Neural cell (in vitro differentiated cells): Measurements from ENCODE around the gene CHRM4. TPM values are rescaled to one million over a fixed set of nuclear protein-coding genes. Genes with fewer than 3 reads are reported as not detected.
A peak's percentile ranks its signal among the peaks of the same experiment; 100 is the strongest.

Experiments used
- H2AFZ ChIP-seq: fragments of 200-600, 300-800 bp; sonication (generic), shearing (Covaris generic); 2 replicates; pipeline ENCODE4 v1.6.0; 2014; ENCODE audit warnings: low read depth, mild to moderate bottlenecking, antibody characterized with exemption, low read length, moderate library complexity
- H3F3A ChIP-seq: fragments of 200-600 bp; shearing (Covaris generic); 2 replicates; pipeline ENCODE4 v1.6.1; 2016; ENCODE audit warnings: mild to moderate bottlenecking, moderate library complexity, mixed read lengths, antibody characterized with exemption, low read length; ENCODE audit not compliant: insufficient read depth, poor library complexity, severe bottlenecking
- H3K27ac ChIP-seq: fragments of 200-600, 300-800 bp; sonication (generic), shearing (Covaris generic); 2 replicates; pipeline ENCODE4 v1.5.1; 2014; ENCODE audit warnings: mild to moderate bottlenecking, low read length, moderate library complexity
- H3K27me3 ChIP-seq: fragments of 300-800, 200-600 bp; sonication (generic), shearing (Covaris generic); 2 replicates; pipeline ENCODE4 v1.6.0; 2014; ENCODE audit warnings: mild to moderate bottlenecking, low read depth, low read length, moderate library complexity; ENCODE audit not compliant: insufficient read depth
- H3K36me3 ChIP-seq: fragments of 300-800, 200-600 bp; sonication (generic), shearing (Covaris generic); 2 replicates; pipeline ENCODE4 v1.5.1; 2014; ENCODE audit warnings: mild to moderate bottlenecking, antibody characterized with exemption, low read length, moderate library complexity; ENCODE audit not compliant: insufficient read depth
- H3K4me2 ChIP-seq: fragments of 300-800, 200-600 bp; sonication (generic), shearing (Covaris generic); 2 replicates; pipeline ENCODE4 v1.6.0; 2014; ENCODE audit warnings: mild to moderate bottlenecking, low read length
- H3K4me3 ChIP-seq: fragments of 300-800, 200-600 bp; sonication (generic), shearing (Covaris generic); 2 replicates; pipeline ENCODE4 v1.5.1; 2014; ENCODE audit warnings: mild to moderate bottlenecking, low read length, moderate library complexity
- H3K79me2 ChIP-seq: fragments of 200-600 bp; shearing (Covaris generic); replicated peaks from 2 replicates; pipeline ENCODE4 v1.6.0; 2014; ENCODE audit warnings: mild to moderate bottlenecking, low read length, moderate library complexity; ENCODE audit not compliant: insufficient read depth
- H3K9ac ChIP-seq: fragments of 300-800, 200-600 bp; sonication (generic), shearing (Covaris generic); 2 replicates; pipeline ENCODE4 v1.6.1; 2016; ENCODE audit warnings: mild to moderate bottlenecking, low read length, mixed read lengths
- H3K9me2 ChIP-seq: fragments of 200-600 bp; shearing (Covaris generic); 2 replicates; pipeline ENCODE4 v1.6.1; 2016; ENCODE audit warnings: mild to moderate bottlenecking, low read length, mixed read lengths; ENCODE audit not compliant: insufficient read depth
- H3K9me3 ChIP-seq: fragments of 200-600, 300-800 bp; sonication (generic), shearing (Covaris generic); 2 replicates; pipeline ENCODE4 v1.6.1; 2016; ENCODE audit warnings: mild to moderate bottlenecking, mixed run types, low read length, moderate library complexity, mixed read lengths
- H4K20me1 ChIP-seq: fragments of 200-600 bp; shearing (Covaris generic); 2 replicates; pipeline ENCODE4 v1.6.1; 2016; ENCODE audit warnings: mild to moderate bottlenecking, mixed run types; ENCODE audit not compliant: insufficient read depth
- EP300 ChIP-seq: fragments of 450-650 bp; conservative IDR thresholded peaks from 2 replicates; pipeline ENCODE4 v1.6.1; 2014; ENCODE audit warnings: antibody characterized with exemption, mild to moderate bottlenecking, moderate library complexity; ENCODE audit not compliant: poor library complexity, severe bottlenecking
- EZH2 ChIP-seq: fragments of 200-600, 300-800 bp; shearing (Covaris generic), sonication (generic); IDR thresholded peaks from 2 replicates; pipeline ENCODE4 v1.6.1; 2014; ENCODE audit warnings: antibody characterized with exemption, low read length, borderline replicate concordance, mild to moderate bottlenecking; ENCODE audit not compliant: insufficient read depth, poor library complexity, severe bottlenecking
- MXI1 ChIP-seq: fragments of 450-650 bp; conservative IDR thresholded peaks from 2 replicates; pipeline ENCODE4 v1.6.1; 2014; ENCODE audit warnings: antibody characterized with exemption, mild to moderate bottlenecking; ENCODE audit not compliant: poor library complexity, severe bottlenecking
- POLR2AphosphoS5 ChIP-seq: IDR thresholded peaks from 2 replicates; pipeline ENCODE4 v1.6.1; 2012
- RAD21 ChIP-seq: fragments of 450-650 bp; conservative IDR thresholded peaks from 2 replicates; pipeline ENCODE4 v1.6.1; 2014; ENCODE audit warnings: antibody characterized with exemption, mild to moderate bottlenecking, moderate library complexity
- SMC3 ChIP-seq: fragments of 450-650 bp; conservative IDR thresholded peaks from 2 replicates; pipeline ENCODE4 v1.6.1; 2014; ENCODE audit warnings: antibody characterized with exemption, mild to moderate bottlenecking, moderate library complexity; ENCODE audit not compliant: poor library complexity
- TAF1 ChIP-seq: IDR thresholded peaks from 2 replicates; pipeline ENCODE4 v1.6.1; 2012; ENCODE audit warnings: low read depth
- polyA plus RNA-seq: library from polyadenylated mRNA; depleted of rRNA; stranded (reverse); fragments of >200 nt; gene quantifications from 2 replicates; pipeline ENCODE4 v1.2.3, GENCODE V29; 2014
- TF ChIP-seq, protein P1 (sequence below): fragments of 450-650 bp; IDR thresholded peaks from 2 replicates; pipeline ENCODE4 v1.5.1; 2014; ENCODE audit warnings: antibody characterized with exemption, mild to moderate bottlenecking, moderate library complexity; ENCODE audit not compliant: poor library complexity, severe bottlenecking
- TF ChIP-seq, protein P2 (sequence below): IDR thresholded peaks from 2 replicates; pipeline ENCODE4 v1.6.1; 2012; ENCODE audit warnings: borderline replicate concordance

Gene CHRM4
- polyA plus RNA-seq, 1 donor from 2014 or later = 8.2 TPM

DNA sequence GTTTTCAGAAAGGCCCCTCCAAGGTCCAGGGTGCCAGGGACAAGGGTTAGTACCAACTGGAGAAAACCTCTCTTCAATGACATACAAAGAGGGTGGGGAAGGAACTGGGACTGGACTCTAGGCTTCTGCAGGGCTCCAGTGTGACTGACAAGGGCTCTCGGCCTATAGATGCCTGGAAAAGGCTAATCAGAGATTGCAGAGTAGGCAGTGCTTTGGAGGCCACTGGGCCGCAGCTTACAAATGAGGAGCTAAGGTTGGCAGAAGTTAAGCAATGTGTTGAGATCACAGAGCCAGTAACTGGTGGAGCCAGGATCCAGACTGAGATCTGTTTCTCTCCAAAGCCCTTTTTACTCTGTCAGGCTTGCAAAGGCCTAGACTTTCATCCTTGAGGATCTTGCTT lies 51.8 kb downstream of the CHRM4 start:
- Histone ChIP-seq H3K4me3 (peak overlapping the region; percentile 54), H3K36me3 (no peaks in the 10 kb centered on the region), H3K27ac (peak overlapping the region; percentile 84), H4K20me1 (no peaks in the 10 kb centered on the region), H3F3A (no peaks in the 10 kb centered on the region), H3K9ac (peak overlapping the region; percentile 61), H2AFZ (no peak overlapping the region), H3K9me2 (no peaks in the 10 kb centered on the region), H3K27me3 (no peaks in the 10 kb centered on the region), H3K4me2 (peak overlapping the region; percentile 41), H3K79me2 (peaks cover under 1% of the 10 kb centered on the region), H3K9me3 (no peaks in the 10 kb centered on the region)
- TF ChIP-seq, protein P1, sequence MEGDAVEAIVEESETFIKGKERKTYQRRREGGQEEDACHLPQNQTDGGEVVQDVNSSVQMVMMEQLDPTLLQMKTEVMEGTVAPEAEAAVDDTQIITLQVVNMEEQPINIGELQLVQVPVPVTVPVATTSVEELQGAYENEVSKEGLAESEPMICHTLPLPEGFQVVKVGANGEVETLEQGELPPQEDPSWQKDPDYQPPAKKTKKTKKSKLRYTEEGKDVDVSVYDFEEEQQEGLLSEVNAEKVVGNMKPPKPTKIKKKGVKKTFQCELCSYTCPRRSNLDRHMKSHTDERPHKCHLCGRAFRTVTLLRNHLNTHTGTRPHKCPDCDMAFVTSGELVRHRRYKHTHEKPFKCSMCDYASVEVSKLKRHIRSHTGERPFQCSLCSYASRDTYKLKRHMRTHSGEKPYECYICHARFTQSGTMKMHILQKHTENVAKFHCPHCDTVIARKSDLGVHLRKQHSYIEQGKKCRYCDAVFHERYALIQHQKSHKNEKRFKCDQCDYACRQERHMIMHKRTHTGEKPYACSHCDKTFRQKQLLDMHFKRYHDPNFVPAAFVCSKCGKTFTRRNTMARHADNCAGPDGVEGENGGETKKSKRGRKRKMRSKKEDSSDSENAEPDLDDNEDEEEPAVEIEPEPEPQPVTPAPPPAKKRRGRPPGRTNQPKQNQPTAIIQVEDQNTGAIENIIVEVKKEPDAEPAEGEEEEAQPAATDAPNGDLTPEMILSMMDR = no peak
- TF ChIP-seq EZH2 (no peak), POLR2AphosphoS5 (no peak), SMC3 (no peak), RAD21 (no peak), TAF1 (no peak), MXI1 (no peak), EP300 (no peak)
- TF ChIP-seq, protein P2, sequence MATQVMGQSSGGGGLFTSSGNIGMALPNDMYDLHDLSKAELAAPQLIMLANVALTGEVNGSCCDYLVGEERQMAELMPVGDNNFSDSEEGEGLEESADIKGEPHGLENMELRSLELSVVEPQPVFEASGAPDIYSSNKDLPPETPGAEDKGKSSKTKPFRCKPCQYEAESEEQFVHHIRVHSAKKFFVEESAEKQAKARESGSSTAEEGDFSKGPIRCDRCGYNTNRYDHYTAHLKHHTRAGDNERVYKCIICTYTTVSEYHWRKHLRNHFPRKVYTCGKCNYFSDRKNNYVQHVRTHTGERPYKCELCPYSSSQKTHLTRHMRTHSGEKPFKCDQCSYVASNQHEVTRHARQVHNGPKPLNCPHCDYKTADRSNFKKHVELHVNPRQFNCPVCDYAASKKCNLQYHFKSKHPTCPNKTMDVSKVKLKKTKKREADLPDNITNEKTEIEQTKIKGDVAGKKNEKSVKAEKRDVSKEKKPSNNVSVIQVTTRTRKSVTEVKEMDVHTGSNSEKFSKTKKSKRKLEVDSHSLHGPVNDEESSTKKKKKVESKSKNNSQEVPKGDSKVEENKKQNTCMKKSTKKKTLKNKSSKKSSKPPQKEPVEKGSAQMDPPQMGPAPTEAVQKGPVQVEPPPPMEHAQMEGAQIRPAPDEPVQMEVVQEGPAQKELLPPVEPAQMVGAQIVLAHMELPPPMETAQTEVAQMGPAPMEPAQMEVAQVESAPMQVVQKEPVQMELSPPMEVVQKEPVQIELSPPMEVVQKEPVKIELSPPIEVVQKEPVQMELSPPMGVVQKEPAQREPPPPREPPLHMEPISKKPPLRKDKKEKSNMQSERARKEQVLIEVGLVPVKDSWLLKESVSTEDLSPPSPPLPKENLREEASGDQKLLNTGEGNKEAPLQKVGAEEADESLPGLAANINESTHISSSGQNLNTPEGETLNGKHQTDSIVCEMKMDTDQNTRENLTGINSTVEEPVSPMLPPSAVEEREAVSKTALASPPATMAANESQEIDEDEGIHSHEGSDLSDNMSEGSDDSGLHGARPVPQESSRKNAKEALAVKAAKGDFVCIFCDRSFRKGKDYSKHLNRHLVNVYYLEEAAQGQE = no peak

DNA sequence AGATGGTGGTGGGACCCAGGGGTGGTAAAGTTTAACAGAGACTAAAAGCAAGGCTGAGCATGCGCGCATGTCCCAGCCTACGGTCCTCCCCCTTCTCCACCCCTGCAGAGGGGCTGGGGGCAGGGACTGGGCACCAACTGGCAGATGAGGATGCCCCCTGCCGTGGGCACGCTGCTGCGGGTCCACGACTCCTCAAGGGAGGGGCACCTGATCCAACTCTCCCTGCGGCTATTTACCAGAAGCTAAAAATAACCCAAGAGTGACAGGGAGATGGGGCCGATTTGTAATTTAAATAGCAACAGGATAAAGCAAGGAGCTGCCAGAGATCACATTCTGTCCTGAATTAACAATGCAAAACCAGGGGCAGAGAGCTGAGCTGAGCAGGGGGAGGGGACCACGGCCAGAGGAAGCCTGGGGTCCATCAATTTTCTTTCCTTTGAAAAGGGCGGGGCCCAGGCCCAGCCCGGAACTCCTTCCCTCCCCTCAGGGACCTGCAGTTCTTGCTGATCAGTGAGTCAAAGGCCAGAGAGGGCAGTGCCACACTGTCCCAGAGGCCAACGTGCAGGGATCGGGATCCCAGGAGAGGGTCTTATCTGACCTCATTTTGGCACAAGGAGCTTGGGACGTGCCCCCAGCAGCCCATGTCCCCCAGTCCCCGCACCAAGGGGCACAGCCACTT lies 52.4 kb downstream of the CHRM4 start:
- H3K79me2 ChIP-seq = peaks cover 5% of the 10 kb centered on the region
- no peaks in the 10 kb centered on the region for H4K20me1 ChIP-seq
- H3K9ac ChIP-seq = peak overlapping the region; percentile 61
- H3K9me3 ChIP-seq = no peaks in the 10 kb centered on the region
- H3K27ac ChIP-seq = peak overlapping the region; percentile 84
- H3F3A ChIP-seq = no peaks in the 10 kb centered on the region
- peaks cover 3% of the 10 kb centered on the region for H3K27me3 ChIP-seq
- H3K4me2 ChIP-seq = peak overlapping the region; percentile 41
- TF ChIP-seq SMC3 (peak; percentile 21), POLR2AphosphoS5 (peak; percentile 18)
- TF ChIP-seq, protein P2 = no peak
- TF ChIP-seq, protein P1 = peak; percentile 39
- H2AFZ ChIP-seq = peak overlapping the region; percentile 4
- H3K36me3 ChIP-seq = no peaks in the 10 kb centered on the region
- H3K9me2 ChIP-seq = no peaks in the 10 kb centered on the region
- H3K4me3 ChIP-seq = peak overlapping the region; percentile 54
